ENCODE data around the gene RBL2. TPM values are rescaled to one million over a fixed set of nuclear protein-coding genes. Genes with fewer than 3 reads are reported as not detected.

Gene RBL2
- total and polyA plus RNA-seq, 2 of the 8 experiments (the other 6 are each of a cell fraction or from before 2014, with no cell fraction given), result 13.9 to 22.1 TPM

DNA sequence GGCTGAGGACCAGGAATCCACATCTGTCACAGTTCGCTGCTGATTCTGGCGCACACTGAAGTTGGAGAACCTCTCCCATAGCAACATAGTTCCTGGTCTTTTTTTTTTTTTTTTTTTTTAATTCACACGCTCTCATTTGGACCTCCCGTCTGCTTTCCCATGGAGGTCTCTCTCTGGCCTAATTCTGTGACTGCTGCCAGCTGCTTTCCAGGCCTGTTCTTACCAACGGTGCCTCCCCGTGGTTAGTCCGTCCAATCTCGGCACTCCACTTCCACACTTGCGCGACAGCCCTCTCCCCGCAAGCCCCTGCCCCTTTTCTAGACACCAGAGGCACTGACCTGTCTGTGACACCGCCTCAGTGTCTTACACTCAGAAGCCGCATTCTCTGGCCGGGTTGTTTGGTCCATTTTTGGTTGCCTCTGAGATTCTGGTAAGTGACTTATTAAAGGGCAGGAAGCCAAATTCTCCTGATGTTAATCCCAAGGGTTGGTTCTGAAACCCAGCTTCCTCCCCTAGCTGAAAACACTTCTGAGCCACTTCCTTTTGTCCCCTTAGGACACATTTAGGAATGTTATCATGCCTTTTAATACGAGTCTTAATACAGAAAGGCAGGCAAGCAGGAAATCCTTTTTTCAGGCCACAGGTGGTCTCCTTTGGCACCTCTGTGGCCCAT, 69.9 kb downstream of the RBL2 start:
- no peak for TF ChIP-seq NRF1 (IDR thresholded peaks at IDR 0.05; ENCODE audit: low read depth, low read length)
- TF ChIP-seq TAF1 (IDR thresholded peaks at IDR 0.05; ENCODE audit: low read depth, low read length), result 0 out of 2 replicates have a peak, but pooled peaks have one; percentile 5
- no peaks in the 10 kb centered on the region; the same call in 1 of the 2 replicates for H3K79me1 ChIP-seq (ENCODE audit: low read depth, low read length)
- H2BK5ac ChIP-seq (ENCODE audit: low read depth, low read length), result peak overlapping the region; percentile 76
- H3K18ac ChIP-seq (ENCODE audit: extremely low read depth, low read length), result no peak overlapping the region
- no peaks in the 10 kb centered on the region for H3K9me3 ChIP-seq (ENCODE audit: insufficient read depth in 2 of 2, low read depth in 1 of 2, low read length in 1 of 2)
- CTCF ChIA-PET (ENCODE audit: partially characterized antibody), result interaction anchor here (1.1 to 1.2 kb wide), 3 partner anchors 9 to 482 kb away, joined by 3 read pairs; no protein-coding TSS in a partner anchor
- H3K9ac ChIP-seq (replicated peaks in 1 of 4; ENCODE audit: extremely low read depth in 1 of 4, low read depth in 3 of 4, low read length in 3 of 4), result no peak overlapping the region
- H2BK15ac ChIP-seq (ENCODE audit: low read length), result no peak overlapping the region
- H4K91ac ChIP-seq (replicated peaks; ENCODE audit: insufficient read length, low read length), result no peak overlapping the region
- no peak overlapping the region for H4K5ac ChIP-seq (ENCODE audit: insufficient read length, low read depth, low read length)
- peaks cover 0 to 14% (median 6%) of the 10 kb centered on the region in 4 experiments; a peak in 6 of 7 replicates for H3K4me1 ChIP-seq (replicated peaks in 1 of 4; ENCODE audit: control insufficient read depth in 3 of 4, insufficient read depth in 4 of 4, low read length in 3 of 4)
- 66% methylated on average over 12 of the region's 15 CpGs; no CpG with 5 or more reads in 1 of the 2 experiments for WGBS, 2 experiments (ENCODE audit: extremely low coverage in 1 of 2, insufficient coverage in 1 of 2, insufficient read length in 1 of 2, insufficient replicate concordance in 2 of 2, low coverage in 1 of 2, low lambda C conversion rate in 2 of 2, missing lambda C conversion rate in 1 of 2)
- no peak overlapping the region; the same call in 1 of the 2 replicates for H2AK5ac ChIP-seq (ENCODE audit: low read depth, low read length)
- H2AFZ ChIP-seq (ENCODE audit: low read length), result no peak overlapping the region
- peaks cover 6% of the 10 kb centered on the region for H3K23me2 ChIP-seq (ENCODE audit: low read depth, low read length)
- peak overlapping the region; percentile 90 to 99 for H3K4me2 ChIP-seq (ENCODE audit: insufficient read depth in 1 of 2, low read depth in 2 of 2, low read length in 2 of 2)
- no peak overlapping the region for H3K23ac ChIP-seq (ENCODE audit: insufficient read length)
- H3K4ac ChIP-seq (replicated peaks; ENCODE audit: insufficient read length, low read depth, low read length), result no peak overlapping the region
- H3K79me2 ChIP-seq (ENCODE audit: control insufficient read depth in 1 of 2, insufficient read depth in 2 of 2, low read length in 2 of 2), result peaks cover 0 to 19% of the 10 kb centered on the region in 2 experiments; a peak in 2 of 4 replicates
- peak overlapping the region; percentile 32 to 73 (median 42) for H3K4me3 ChIP-seq (ENCODE audit: extremely low read depth in 1 of 4, insufficient read depth in 2 of 4, low read depth in 3 of 4, low read length in 4 of 4)
- no peaks in the 10 kb centered on the region for H3K27me3 ChIP-seq (replicated peaks in 1 of 4; ENCODE audit: control insufficient read depth in 3 of 4, extremely low read depth in 1 of 4, insufficient read depth in 3 of 4, low read length in 3 of 4)
- H4K20me1 ChIP-seq (replicated peaks in 1 of 2; ENCODE audit: control insufficient read depth in 1 of 2, insufficient read depth in 2 of 2, low read length in 2 of 2), result peaks cover 0 to 5% of the 10 kb centered on the region in 2 experiments
- no peaks in the 10 kb centered on the region for H3K36me3 ChIP-seq (ENCODE audit: control insufficient read depth in 2 of 4, insufficient read depth in 4 of 4, low read length in 3 of 4)
- POLR2A ChIA-PET (ENCODE audit: partially characterized antibody), result interaction anchor here (1.2 to 1.8 kb wide), 2 partner anchors 69 to 140 kb away, joined by 4 read pairs; partner anchors contain the start of gene RBL2
- H2BK20ac ChIP-seq (ENCODE audit: low read length), result no peak overlapping the region
- H2BK12ac ChIP-seq (ENCODE audit: low read depth, low read length), result no peak overlapping the region
- H3K56ac ChIP-seq (replicated peaks; ENCODE audit: insufficient read length, low read depth, low read length), result no peak overlapping the region
- FAIRE-seq, result no peak
- H2BK120ac ChIP-seq (replicated peaks; ENCODE audit: low read depth, low read length), result no peak overlapping the region
- no peak for DNase-seq (ENCODE audit: low read depth in 1 of 2, low spot score in 2 of 2)
- H4K8ac ChIP-seq (ENCODE audit: extremely low read depth, insufficient read depth, low read length), result 0 out of 2 replicates have a peak overlapping the region, but pooled peaks have one; percentile 22
- H3K27ac ChIP-seq (ENCODE audit: low read depth, low read length), result no peak overlapping the region
- no peak overlapping the region for H3K14ac ChIP-seq (ENCODE audit: insufficient read length)
